Right renal pelvis (tissue), 4 donors: Measurements from ENCODE around the gene SHISA9. TPM values are rescaled to one million over a fixed set of nuclear protein-coding genes. Genes with fewer than 3 reads are reported as not detected.
A peak's percentile ranks its signal among the peaks of the same experiment; 100 is the strongest.

Source experiments
- DNase-seq, 4 donors: peaks; one replicate each; pipeline ENCODE4 v3.0.0-alpha.2; 2013; ENCODE audit warnings: low read depth in 4 of 4, low spot score in 3 of 4, missing footprints in 1 of 4
- polyA plus RNA-seq, 4 donors: library from polyadenylated mRNA; unstranded; fragments of 120-200 nt; gene quantifications; one replicate each; pipeline ENCODE4 v1.2.1, GENCODE V29; 2013; ENCODE audit not compliant: insufficient read length in 4 of 4

The SHISA9 gene
- polyA plus RNA-seq, 4 donors: 3.8 to 5.2 (median 4.3) TPM

- no peak for DNase-seq
These were observed 205.1 kb downstream of the SHISA9 start for GRCh38 chr16:13106464-13106863.

GRCh38 chr16:13108126-13108525 is 206.7 kb downstream of the SHISA9 start:
- no peak for DNase-seq

- DNase-seq: no peak
These were observed 207.8 kb downstream of the SHISA9 start for GRCh38 chr16:13109171-13109570.

- DNase-seq: peak in 3 of 4 donors; percentile 15 to 51 (median 33)
These were observed 208.9 kb downstream of the SHISA9 start for GRCh38 chr16:13110124-13110796.

- no peak for DNase-seq
These were observed 210.3 kb downstream of the SHISA9 start for GRCh38 chr16:13111747-13112146.

- no peak for DNase-seq
These were observed 212.3 kb downstream of the SHISA9 start for GRCh38 chr16:13113741-13114140.

- DNase-seq: no peak
These were observed 216.7 kb downstream of the SHISA9 start for GRCh38 chr16:13118091-13118490.

GRCh38 chr16:13120091-13120490 is 218.7 kb downstream of the SHISA9 start:
- DNase-seq: no peak

- DNase-seq: no peak
These were observed 219.2 kb downstream of the SHISA9 start for GRCh38 chr16:13120557-13120956.

GRCh38 chr16:13123991-13124390 is 222.6 kb downstream of the SHISA9 start:
- no peak for DNase-seq

- no peak for DNase-seq
These were observed 225.7 kb downstream of the SHISA9 start for GRCh38 chr16:13127144-13127543.

GRCh38 chr16:13130586-13130985 is 229.2 kb downstream of the SHISA9 start:
- no peak for DNase-seq

GRCh38 chr16:13134836-13135235 is 233.4 kb downstream of the SHISA9 start:
- DNase-seq: no peak

- no peak for DNase-seq
These were observed 235.5 kb downstream of the SHISA9 start for GRCh38 chr16:13136901-13137300.

GRCh38 chr16:13138528-13138927 is 237.1 kb downstream of the SHISA9 start:
- no peak for DNase-seq

GRCh38 chr16:13139661-13140241 is 238.4 kb downstream of the SHISA9 start:
- DNase-seq: no peak

- DNase-seq: no peak
These were observed 242.2 kb downstream of the SHISA9 start for GRCh38 chr16:13143551-13143950.

- no peak for DNase-seq
These were observed 245.4 kb downstream of the SHISA9 start for GRCh38 chr16:13146829-13147228.

- DNase-seq: no peak
These were observed 246.9 kb downstream of the SHISA9 start for GRCh38 chr16:13148294-13148693.

GRCh38 chr16:13148836-13149235 is 247.4 kb downstream of the SHISA9 start:
- DNase-seq: no peak

GRCh38 chr16:13150181-13150885 is 248.9 kb downstream of the SHISA9 start:
- DNase-seq: no peak

- DNase-seq: no peak
These were observed 252.3 kb downstream of the SHISA9 start for GRCh38 chr16:13153696-13154095.
